HEK293 (cell line): Measurements from ENCODE around the gene BSDC1.

Experiments used
- CTCF ChIA-PET: fragments of 350-600 bp; formaldehyde crosslinking; extraction: SDS; loops from one replicate; lab custom pipeline; 2021; ENCODE audit warnings: antibody characterized with exemption; lab: Yijun Ruan, JAX
- POLR2A ChIA-PET: fragments of 300-600 bp; formaldehyde crosslinking; extraction: SDS; loops from one replicate; lab custom pipeline; 2020; ENCODE audit warnings: antibody characterized with exemption, inconsistent platforms; lab: Yijun Ruan, JAX
- H3K27ac ChIP-seq: fragments of 200-500 bp; sonication (Bioruptor generic); 2 replicates; pipeline ENCODE4 v1.5.1; 2014; ENCODE audit warnings: low read depth, low read length, control low read depth, inconsistent platforms; ENCODE audit errors: extremely low read depth
- H3K36me3 ChIP-seq, 2 experiments: fragments of 200-500 bp in 1 of 2; sonication (Bioruptor generic) in 1 of 2; 1 replicate in 1 of 2; 2 replicates in 1 of 2; pipeline ENCODE4 v1.5.1; 2014 to 2017; ENCODE audit warnings: inconsistent platforms in 2 of 2, low read length in 2 of 2; ENCODE audit not compliant: control insufficient read depth in 2 of 2, insufficient read depth in 1 of 2
- H3K4me1 ChIP-seq: fragments of 200-500 bp; sonication (Bioruptor generic); 2 replicates; pipeline ENCODE4 v1.5.1; 2014; ENCODE audit warnings: mild to moderate bottlenecking, low read length, inconsistent platforms; ENCODE audit not compliant: control insufficient read depth, insufficient read depth
- H3K4me3 ChIP-seq: 2 replicates; pipeline ENCODE4 v1.5.1; 2011; ENCODE audit warnings: low read depth, mild to moderate bottlenecking, control low read depth, low read length, moderate library complexity
- H3K9me3 ChIP-seq: fragments of 200-500 bp; sonication (Bioruptor generic); 2 replicates; pipeline ENCODE4 v1.5.1; 2014; ENCODE audit warnings: low read depth, low read length, inconsistent platforms; ENCODE audit not compliant: control insufficient read depth, insufficient read depth
- EGR2 ChIP-seq: fragments of 450-650 bp; formaldehyde crosslinking; IDR thresholded peaks from 2 replicates; pipeline ENCODE4 v1.5.1; 2016; ENCODE audit warnings: low read depth, missing biosample characterization, missing genetic modification characterization
- HOXD13 ChIP-seq: sonication (generic); formaldehyde crosslinking; IDR thresholded peaks from 2 replicates; pipeline ENCODE4 v1.8.0; 2022; ENCODE audit warnings: missing genetic modification reagents, borderline replicate concordance
- MYNN ChIP-seq: fragments of 450-650 bp; formaldehyde crosslinking; IDR thresholded peaks from 2 replicates; pipeline ENCODE4 v1.5.1; 2016; ENCODE audit warnings: missing biosample characterization, missing genetic modification characterization, borderline replicate concordance
- SETDB1 ChIP-seq: IDR thresholded peaks from one replicate; pipeline ENCODE4 v1.6.1; 2017; ENCODE audit warnings: mild to moderate bottlenecking, low read length, moderate library complexity, mixed read lengths; ENCODE audit not compliant: insufficient read length
- TCF7L2 ChIP-seq: IDR thresholded peaks from 2 replicates; pipeline ENCODE4 v1.6.1; 2011; ENCODE audit warnings: low read depth, mild to moderate bottlenecking, inconsistent platforms, low read length, moderate library complexity, borderline replicate concordance
- ZBTB17 ChIP-seq: fragments of 450-650 bp; formaldehyde crosslinking; IDR thresholded peaks from 2 replicates; pipeline ENCODE4 v1.5.1; 2016; ENCODE audit warnings: missing biosample characterization, missing genetic modification characterization
- ZNF18 ChIP-seq: fragments of 450-650 bp; formaldehyde crosslinking; IDR thresholded peaks from 2 replicates; pipeline ENCODE4 v1.5.1; 2016; ENCODE audit warnings: missing biosample characterization, missing genetic modification characterization
- ZNF341 ChIP-seq: fragments of 450-650 bp; formaldehyde crosslinking; IDR thresholded peaks from 2 replicates; pipeline ENCODE4; 2016; ENCODE audit warnings: low read depth, missing biosample characterization, missing genetic modification characterization
- ZNF366 ChIP-seq: fragments of 450-650 bp; formaldehyde crosslinking; conservative IDR thresholded peaks from 2 replicates; pipeline ENCODE4 v1.5.1; 2016; ENCODE audit warnings: missing biosample characterization, missing genetic modification characterization
- ZNF394 ChIP-seq: fragments of 450-650 bp; formaldehyde crosslinking; IDR thresholded peaks from 2 replicates; pipeline ENCODE4 v1.5.1; 2016; ENCODE audit warnings: missing biosample characterization, missing genetic modification characterization, mild to moderate bottlenecking, moderate library complexity, borderline replicate concordance
- ZNF433 ChIP-seq: fragments of 450-650 bp; formaldehyde crosslinking; IDR thresholded peaks from 2 replicates; pipeline ENCODE4 v1.5.1; 2016; ENCODE audit warnings: missing biosample characterization, missing genetic modification characterization, low read depth
- ZNF449 ChIP-seq: fragments of 450-650 bp; formaldehyde crosslinking; IDR thresholded peaks from 2 replicates; pipeline ENCODE4 v1.5.1; 2017; ENCODE audit warnings: missing biosample characterization, mild to moderate bottlenecking, missing genetic modification characterization, moderate library complexity
- ZNF510 ChIP-seq: fragments of 450-650 bp; formaldehyde crosslinking; IDR thresholded peaks from 2 replicates; pipeline ENCODE4 v1.5.1; 2018; ENCODE audit warnings: mild to moderate bottlenecking, missing genetic modification characterization, missing biosample characterization; ENCODE audit not compliant: insufficient replicate concordance
- ZNF600 ChIP-seq: fragments of 450-650 bp; formaldehyde crosslinking; IDR thresholded peaks from 2 replicates; pipeline ENCODE4 v1.5.1; 2016; ENCODE audit warnings: missing biosample characterization, missing genetic modification characterization
- ZSCAN30 ChIP-seq: fragments of 450-650 bp; IDR thresholded peaks from 2 replicates; pipeline ENCODE4 v1.5.1; 2018; ENCODE audit warnings: missing biosample characterization, mild to moderate bottlenecking, missing genetic modification characterization, moderate library complexity
- TF ChIP-seq, protein P1 (sequence below): fragments of 450-650 bp; formaldehyde crosslinking; IDR thresholded peaks from 2 replicates; pipeline ENCODE4 v1.5.1; 2016; ENCODE audit warnings: missing biosample characterization, missing genetic modification characterization

The BSDC1 gene

GRCh38 chr1:32350785-32351398 lies 43.3 kb downstream of the BSDC1 start (continued):
- TF ChIP-seq, protein P1, sequence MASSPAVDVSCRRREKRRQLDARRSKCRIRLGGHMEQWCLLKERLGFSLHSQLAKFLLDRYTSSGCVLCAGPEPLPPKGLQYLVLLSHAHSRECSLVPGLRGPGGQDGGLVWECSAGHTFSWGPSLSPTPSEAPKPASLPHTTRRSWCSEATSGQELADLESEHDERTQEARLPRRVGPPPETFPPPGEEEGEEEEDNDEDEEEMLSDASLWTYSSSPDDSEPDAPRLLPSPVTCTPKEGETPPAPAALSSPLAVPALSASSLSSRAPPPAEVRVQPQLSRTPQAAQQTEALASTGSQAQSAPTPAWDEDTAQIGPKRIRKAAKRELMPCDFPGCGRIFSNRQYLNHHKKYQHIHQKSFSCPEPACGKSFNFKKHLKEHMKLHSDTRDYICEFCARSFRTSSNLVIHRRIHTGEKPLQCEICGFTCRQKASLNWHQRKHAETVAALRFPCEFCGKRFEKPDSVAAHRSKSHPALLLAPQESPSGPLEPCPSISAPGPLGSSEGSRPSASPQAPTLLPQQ: peak; percentile 35; the same call in 1 of the 2 replicates
- TF ChIP-seq SETDB1: peak; percentile 87

GRCh38 chr1:32349211-32349708 lies 45.0 kb downstream of the BSDC1 start:
- POLR2A ChIA-PET: interaction anchor here (5.2 kb wide), 1 partner anchor 13 kb away, joined by 39 read pairs; the partner anchor contains the start of gene MARCKSL1
- CTCF ChIA-PET: no interaction called here
- Histone ChIP-seq H3K27ac (no peak overlapping the region), H3K4me1 (peaks cover 7% of the 10 kb centered on the region; the same call in 1 of the 2 replicates), H3K9me3 (no peaks in the 10 kb centered on the region), H3K36me3 (peaks cover 0 to 16% of the 10 kb centered on the region in 2 experiments; a peak in 1 of 3 replicates), H3K4me3 (no peak overlapping the region)
- no peak for TF ChIP-seq EGR2 (tag by site-specific recombination)
- peak; percentile 56 for TF ChIP-seq ZBTB17 (tag by site-specific recombination)
- peak; percentile 75 for TF ChIP-seq ZNF341 (tag by site-specific recombination)

DNA sequence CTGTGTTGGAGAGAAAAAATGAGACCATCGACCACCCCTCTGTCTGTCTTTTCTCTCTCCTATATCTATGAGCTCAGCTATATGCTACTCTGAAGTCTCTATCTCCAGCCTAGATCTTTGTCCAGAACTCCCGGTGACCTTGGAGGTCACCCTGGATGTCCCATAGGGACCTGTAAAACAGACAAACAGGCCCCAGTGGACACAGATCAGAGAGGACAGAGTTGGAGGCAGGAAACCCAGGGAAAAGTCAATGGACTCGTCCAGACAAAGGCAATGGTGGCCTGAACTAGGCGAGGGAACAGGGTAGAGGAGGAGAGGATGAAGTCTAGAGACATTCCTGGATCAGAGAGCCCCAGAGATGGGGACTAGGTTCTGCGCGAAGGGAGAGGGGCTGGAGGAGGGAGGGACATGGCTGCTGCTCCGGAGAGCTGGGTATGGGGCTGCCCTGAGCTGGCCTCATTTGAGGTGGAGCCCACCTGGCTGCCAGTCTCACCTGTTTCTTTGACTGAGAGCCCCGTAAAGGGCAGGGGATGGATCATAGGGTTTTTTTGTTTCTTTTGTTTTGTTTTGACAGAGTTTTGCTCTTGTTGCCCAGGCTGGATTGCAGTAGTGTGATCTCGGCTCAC lies 47.6 kb downstream of the BSDC1 start:
- TF ChIP-seq ZNF366 (tag by site-specific recombination) (no peak), ZNF600 (tag by site-specific recombination) (0 out of 2 replicates have a peak, but pooled peaks have one; percentile 32)
- ChIA-PET CTCF (interaction anchor here (1.1 kb wide), 1 partner anchor 210 kb away, joined by 4 read pairs; no protein-coding TSS in a partner anchor), POLR2A (interaction anchor here (5.2 kb wide), 1 partner anchor 10 kb away, joined by 39 read pairs; the partner anchor contains the start of gene MARCKSL1)
- no peaks in the 10 kb centered on the region for H3K9me3 ChIP-seq
- no peaks in the 10 kb centered on the region for H3K4me1 ChIP-seq
- no peak overlapping the region for H3K27ac ChIP-seq
- H3K36me3 ChIP-seq: no peaks in the 10 kb centered on the region
- no peak overlapping the region for H3K4me3 ChIP-seq

- Histone ChIP-seq H3K9me3 (no peaks in the 10 kb centered on the region), H3K4me3 (no peak overlapping the region), H3K36me3 (no peaks in the 10 kb centered on the region)
- TF ChIP-seq TCF7L2 (no peak), HOXD13 (CRISPR knock-in tag) (no peak), ZNF449 (tag by site-specific recombination) (peak; percentile 84), ZNF394 (tag by site-specific recombination) (no peak), ZNF18 (no peak), MYNN (tag by site-specific recombination) (no peak), ZNF433 (tag by site-specific recombination) (no peak), ZNF510 (tag by site-specific recombination) (no peak), ZSCAN30 (no peak)
- TF ChIP-seq, all 188 proteins: peak for 1
- POLR2A ChIA-PET: interaction anchor here (0.6 to 5.2 kb wide), 3 partner anchors 9 to 807 kb away, joined by 3 to 39 read pairs (median 5); partner anchors contain the start of gene MARCKSL1
- H3K27ac ChIP-seq: no peak overlapping the region
- H3K4me1 ChIP-seq: no peaks in the 10 kb centered on the region
- CTCF ChIA-PET: interaction anchor here (0.6 to 1.1 kb wide), 2 partner anchors 66 to 209 kb away, joined by 3 to 4 read pairs; no protein-coding TSS in a partner anchor
Observed at GRCh38 chr1:32345289-32345827, 48.9 kb downstream of the BSDC1 start.
